WTC11 (cell line): Measurements from ENCODE around the gene SLC8A3. TPM values are rescaled to one million over a fixed set of nuclear protein-coding genes. Genes with fewer than 3 reads are reported as not detected.

ENCODE experiments used
- ATAC-seq: fragments of 200-7000 bp; cut with Tn5 transposase; 2 replicates; pipeline ENCODE4 v1.10.0; 2021; ENCODE audit warnings: mild to moderate bottlenecking, moderate library complexity
- CTCF ChIA-PET: fragments of 300-600 bp; sonication (Branson Sonifier 250); formaldehyde crosslinking; loops from one replicate; lab custom pipeline; 2021; ENCODE audit warnings: antibody characterized with exemption; lab: Charles Lee
- POLR2A ChIA-PET: fragments of 350-600 bp; sonication (Branson Sonifier 250); formaldehyde crosslinking; loops from one replicate; lab custom pipeline; 2021; ENCODE audit warnings: antibody characterized with exemption; lab: Charles Lee
- DNase-seq: peaks from one replicate; pipeline ENCODE4 v3.0.0; 2021; ENCODE audit warnings: low spot score
- H3K27ac Mint-ChIP-seq: 2 replicates; pipeline ENCODE4 v1.8.0; 2021; ENCODE audit warnings: mixed read lengths
- H3K27me3 Mint-ChIP-seq: 2 replicates; pipeline ENCODE4 v1.8.0; 2021; ENCODE audit warnings: low read depth, mild to moderate bottlenecking, moderate library complexity, mixed read lengths
- H3K36me3 Mint-ChIP-seq: 2 replicates; pipeline ENCODE4 v1.8.0; 2021; ENCODE audit warnings: mixed read lengths
- H3K4me1 Mint-ChIP-seq: 2 replicates; pipeline ENCODE4 v1.8.0; 2022; ENCODE audit warnings: mixed read lengths
- H3K4me3 Mint-ChIP-seq: 2 replicates; pipeline ENCODE4 v1.8.0; 2021; ENCODE audit warnings: mild to moderate bottlenecking, moderate library complexity, mixed read lengths
- H3K9me3 Mint-ChIP-seq: 2 replicates; pipeline ENCODE4 v1.8.0; 2021; ENCODE audit warnings: mixed read lengths
- E2F4 ChIP-seq: sonication (generic); formaldehyde crosslinking; IDR thresholded peaks from 2 replicates; pipeline ENCODE4 v1.8.1; 2022; ENCODE audit warnings: low read depth, mild to moderate bottlenecking, moderate library complexity, missing genetic modification reagents, borderline replicate concordance
- FOXK1 ChIP-seq: sonication (generic); formaldehyde crosslinking; IDR thresholded peaks from 2 replicates; pipeline ENCODE4 v1.8.0; 2022; ENCODE audit warnings: mild to moderate bottlenecking, moderate library complexity, missing genetic modification reagents
- HMGXB4 ChIP-seq: sonication (generic); formaldehyde crosslinking; IDR thresholded peaks from 2 replicates; pipeline ENCODE4 v1.8.1; 2023; ENCODE audit warnings: mild to moderate bottlenecking, moderate library complexity, missing genetic modification reagents
- IRF1 ChIP-seq: sonication (generic); formaldehyde crosslinking; IDR thresholded peaks from 2 replicates; pipeline ENCODE4 v1.8.0; 2023; ENCODE audit warnings: missing genetic modification reagents
- IRF2 ChIP-seq: sonication (generic); formaldehyde crosslinking; IDR thresholded peaks from 2 replicates; pipeline ENCODE4 v1.8.0; 2022; ENCODE audit warnings: low read depth, missing genetic modification reagents, borderline replicate concordance
- JAZF1 ChIP-seq: fragments of 250-450 bp; sonication (Bioruptor Pico); IDR thresholded peaks from 2 replicates; pipeline ENCODE4 v1.9.0; 2021; ENCODE audit warnings: moderate library complexity, mild to moderate bottlenecking, inconsistent platforms
- KAT7 ChIP-seq: sonication (generic); formaldehyde crosslinking; IDR thresholded peaks from 2 replicates; pipeline ENCODE4 v1.8.1; 2023; ENCODE audit warnings: missing genetic modification reagents, mild to moderate bottlenecking, borderline replicate concordance
- MYBL2 ChIP-seq: sonication (generic); formaldehyde crosslinking; IDR thresholded peaks from 2 replicates; pipeline ENCODE4 v1.8.1; 2023; ENCODE audit warnings: mild to moderate bottlenecking, moderate library complexity, missing genetic modification reagents
- NFYB ChIP-seq: sonication (generic); formaldehyde crosslinking; conservative IDR thresholded peaks from 2 replicates; pipeline ENCODE4 v1.8.0; 2022; ENCODE audit warnings: low read depth, missing genetic modification reagents
- NR3C1 ChIP-seq: sonication (generic); formaldehyde crosslinking; conservative IDR thresholded peaks from 2 replicates; pipeline ENCODE4 v1.8.1; 2023; ENCODE audit warnings: low read depth, mild to moderate bottlenecking, missing genetic modification reagents
- ZNF219 ChIP-seq: sonication (generic); formaldehyde crosslinking; IDR thresholded peaks from 2 replicates; pipeline ENCODE4 v1.8.0; 2023; ENCODE audit warnings: missing genetic modification reagents, mild to moderate bottlenecking, borderline replicate concordance
- total RNA-seq: library from RNA; stranded (reverse); gene quantifications from 3 replicates; pipeline ENCODE4 v1.2.3, GENCODE V29; 2021
- TF ChIP-seq, protein P1 (sequence below): fragments of 250-450 bp; sonication (Bioruptor Pico); IDR thresholded peaks from 2 replicates; pipeline ENCODE4 v1.9.0; 2021; ENCODE audit warnings: mild to moderate bottlenecking
- TF ChIP-seq, protein P2 (sequence below): fragments of 250-450 bp; sonication (Bioruptor Pico); IDR thresholded peaks from 2 replicates; pipeline ENCODE4 v1.9.0; 2021; ENCODE audit warnings: mild to moderate bottlenecking
- TF ChIP-seq, protein P3 (sequence below): fragments of 200-600 bp; IDR thresholded peaks from 2 replicates; pipeline ENCODE4 v1.8.0; 2022; ENCODE audit warnings: antibody characterized with exemption
- TF ChIP-seq, protein P4 (sequence below): sonication (generic); formaldehyde crosslinking; IDR thresholded peaks from 2 replicates; pipeline ENCODE4 v1.8.0; 2023; ENCODE audit warnings: missing genetic modification reagents, mild to moderate bottlenecking, borderline replicate concordance

Gene SLC8A3
- total RNA-seq, 1 experiment from 2014 or later: 0.63 TPM

DNA sequence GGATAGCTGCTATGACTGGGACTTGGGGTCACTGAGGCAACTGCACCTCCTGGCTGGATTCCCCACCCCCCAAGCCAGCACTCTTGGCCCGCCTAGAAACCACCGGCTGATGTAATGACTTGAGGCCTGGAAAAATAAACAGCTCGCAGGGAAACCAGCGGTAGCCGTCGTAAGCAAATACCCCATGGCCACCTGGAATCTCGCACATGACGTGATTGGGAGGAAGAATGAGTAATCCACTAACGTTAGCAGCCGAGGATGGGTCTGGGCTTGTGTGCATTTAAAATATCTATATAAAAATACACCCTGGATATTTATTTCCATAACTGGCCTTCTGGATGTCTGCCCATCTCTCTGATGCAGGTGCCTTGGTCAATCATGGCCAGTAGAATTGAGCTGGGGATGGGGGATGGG is 189.5 kb downstream of the SLC8A3 start (continued):
- TF ChIP-seq, protein P1, sequence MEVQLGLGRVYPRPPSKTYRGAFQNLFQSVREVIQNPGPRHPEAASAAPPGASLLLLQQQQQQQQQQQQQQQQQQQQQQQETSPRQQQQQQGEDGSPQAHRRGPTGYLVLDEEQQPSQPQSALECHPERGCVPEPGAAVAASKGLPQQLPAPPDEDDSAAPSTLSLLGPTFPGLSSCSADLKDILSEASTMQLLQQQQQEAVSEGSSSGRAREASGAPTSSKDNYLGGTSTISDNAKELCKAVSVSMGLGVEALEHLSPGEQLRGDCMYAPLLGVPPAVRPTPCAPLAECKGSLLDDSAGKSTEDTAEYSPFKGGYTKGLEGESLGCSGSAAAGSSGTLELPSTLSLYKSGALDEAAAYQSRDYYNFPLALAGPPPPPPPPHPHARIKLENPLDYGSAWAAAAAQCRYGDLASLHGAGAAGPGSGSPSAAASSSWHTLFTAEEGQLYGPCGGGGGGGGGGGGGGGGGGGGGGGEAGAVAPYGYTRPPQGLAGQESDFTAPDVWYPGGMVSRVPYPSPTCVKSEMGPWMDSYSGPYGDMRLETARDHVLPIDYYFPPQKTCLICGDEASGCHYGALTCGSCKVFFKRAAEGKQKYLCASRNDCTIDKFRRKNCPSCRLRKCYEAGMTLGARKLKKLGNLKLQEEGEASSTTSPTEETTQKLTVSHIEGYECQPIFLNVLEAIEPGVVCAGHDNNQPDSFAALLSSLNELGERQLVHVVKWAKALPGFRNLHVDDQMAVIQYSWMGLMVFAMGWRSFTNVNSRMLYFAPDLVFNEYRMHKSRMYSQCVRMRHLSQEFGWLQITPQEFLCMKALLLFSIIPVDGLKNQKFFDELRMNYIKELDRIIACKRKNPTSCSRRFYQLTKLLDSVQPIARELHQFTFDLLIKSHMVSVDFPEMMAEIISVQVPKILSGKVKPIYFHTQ (CRISPR knock-in tag): no peak
- TF ChIP-seq IRF2 (CRISPR knock-in tag): no peak
- no peak for TF ChIP-seq ZNF219 (CRISPR knock-in tag)
- TF ChIP-seq JAZF1: no peak
- no peak for TF ChIP-seq IRF1 (CRISPR knock-in tag)
- no peak for TF ChIP-seq NR3C1 (CRISPR knock-in tag)
- TF ChIP-seq, protein P2, sequence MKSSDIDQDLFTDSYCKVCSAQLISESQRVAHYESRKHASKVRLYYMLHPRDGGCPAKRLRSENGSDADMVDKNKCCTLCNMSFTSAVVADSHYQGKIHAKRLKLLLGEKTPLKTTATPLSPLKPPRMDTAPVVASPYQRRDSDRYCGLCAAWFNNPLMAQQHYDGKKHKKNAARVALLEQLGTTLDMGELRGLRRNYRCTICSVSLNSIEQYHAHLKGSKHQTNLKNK: no peak

GRCh38 chr14:69997849-69998248 is 190.9 kb downstream of the SLC8A3 start:
- ATAC-seq: no peak
- H3K27ac Mint-ChIP-seq: no peak overlapping the region
- CTCF ChIA-PET: no interaction called here

More at GRCh38 chr14:69997849-69998248, 190.9 kb downstream of the SLC8A3 start:
- H3K4me3 Mint-ChIP-seq: no peak overlapping the region
- H3K4me1 Mint-ChIP-seq: peaks cover 12% of the 10 kb centered on the region
- TF ChIP-seq MYBL2 (CRISPR knock-in tag) (no peak), FOXK1 (no peak), KAT7 (CRISPR knock-in tag) (no peak), HMGXB4 (CRISPR knock-in tag) (no peak), E2F4 (CRISPR knock-in tag) (no peak), NFYB (CRISPR knock-in tag) (no peak)
- TF ChIP-seq, protein P3, sequence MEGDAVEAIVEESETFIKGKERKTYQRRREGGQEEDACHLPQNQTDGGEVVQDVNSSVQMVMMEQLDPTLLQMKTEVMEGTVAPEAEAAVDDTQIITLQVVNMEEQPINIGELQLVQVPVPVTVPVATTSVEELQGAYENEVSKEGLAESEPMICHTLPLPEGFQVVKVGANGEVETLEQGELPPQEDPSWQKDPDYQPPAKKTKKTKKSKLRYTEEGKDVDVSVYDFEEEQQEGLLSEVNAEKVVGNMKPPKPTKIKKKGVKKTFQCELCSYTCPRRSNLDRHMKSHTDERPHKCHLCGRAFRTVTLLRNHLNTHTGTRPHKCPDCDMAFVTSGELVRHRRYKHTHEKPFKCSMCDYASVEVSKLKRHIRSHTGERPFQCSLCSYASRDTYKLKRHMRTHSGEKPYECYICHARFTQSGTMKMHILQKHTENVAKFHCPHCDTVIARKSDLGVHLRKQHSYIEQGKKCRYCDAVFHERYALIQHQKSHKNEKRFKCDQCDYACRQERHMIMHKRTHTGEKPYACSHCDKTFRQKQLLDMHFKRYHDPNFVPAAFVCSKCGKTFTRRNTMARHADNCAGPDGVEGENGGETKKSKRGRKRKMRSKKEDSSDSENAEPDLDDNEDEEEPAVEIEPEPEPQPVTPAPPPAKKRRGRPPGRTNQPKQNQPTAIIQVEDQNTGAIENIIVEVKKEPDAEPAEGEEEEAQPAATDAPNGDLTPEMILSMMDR: no peak
- TF ChIP-seq, protein P4, sequence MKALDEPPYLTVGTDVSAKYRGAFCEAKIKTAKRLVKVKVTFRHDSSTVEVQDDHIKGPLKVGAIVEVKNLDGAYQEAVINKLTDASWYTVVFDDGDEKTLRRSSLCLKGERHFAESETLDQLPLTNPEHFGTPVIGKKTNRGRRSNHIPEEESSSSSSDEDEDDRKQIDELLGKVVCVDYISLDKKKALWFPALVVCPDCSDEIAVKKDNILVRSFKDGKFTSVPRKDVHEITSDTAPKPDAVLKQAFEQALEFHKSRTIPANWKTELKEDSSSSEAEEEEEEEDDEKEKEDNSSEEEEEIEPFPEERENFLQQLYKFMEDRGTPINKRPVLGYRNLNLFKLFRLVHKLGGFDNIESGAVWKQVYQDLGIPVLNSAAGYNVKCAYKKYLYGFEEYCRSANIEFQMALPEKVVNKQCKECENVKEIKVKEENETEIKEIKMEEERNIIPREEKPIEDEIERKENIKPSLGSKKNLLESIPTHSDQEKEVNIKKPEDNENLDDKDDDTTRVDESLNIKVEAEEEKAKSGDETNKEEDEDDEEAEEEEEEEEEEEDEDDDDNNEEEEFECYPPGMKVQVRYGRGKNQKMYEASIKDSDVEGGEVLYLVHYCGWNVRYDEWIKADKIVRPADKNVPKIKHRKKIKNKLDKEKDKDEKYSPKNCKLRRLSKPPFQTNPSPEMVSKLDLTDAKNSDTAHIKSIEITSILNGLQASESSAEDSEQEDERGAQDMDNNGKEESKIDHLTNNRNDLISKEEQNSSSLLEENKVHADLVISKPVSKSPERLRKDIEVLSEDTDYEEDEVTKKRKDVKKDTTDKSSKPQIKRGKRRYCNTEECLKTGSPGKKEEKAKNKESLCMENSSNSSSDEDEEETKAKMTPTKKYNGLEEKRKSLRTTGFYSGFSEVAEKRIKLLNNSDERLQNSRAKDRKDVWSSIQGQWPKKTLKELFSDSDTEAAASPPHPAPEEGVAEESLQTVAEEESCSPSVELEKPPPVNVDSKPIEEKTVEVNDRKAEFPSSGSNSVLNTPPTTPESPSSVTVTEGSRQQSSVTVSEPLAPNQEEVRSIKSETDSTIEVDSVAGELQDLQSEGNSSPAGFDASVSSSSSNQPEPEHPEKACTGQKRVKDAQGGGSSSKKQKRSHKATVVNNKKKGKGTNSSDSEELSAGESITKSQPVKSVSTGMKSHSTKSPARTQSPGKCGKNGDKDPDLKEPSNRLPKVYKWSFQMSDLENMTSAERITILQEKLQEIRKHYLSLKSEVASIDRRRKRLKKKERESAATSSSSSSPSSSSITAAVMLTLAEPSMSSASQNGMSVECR (CRISPR knock-in tag): no peak
- H3K36me3 Mint-ChIP-seq: no peaks in the 10 kb centered on the region
- H3K27me3 Mint-ChIP-seq: no peaks in the 10 kb centered on the region
- H3K9me3 Mint-ChIP-seq: peaks cover 4% of the 10 kb centered on the region; the same call in 1 of the 2 replicates
- DNase-seq: no peak
- POLR2A ChIA-PET: no interaction called here
